ENCODE results near the gene TNS4. TPM values are rescaled to one million over a fixed set of nuclear protein-coding genes. Genes with fewer than 3 reads are reported as not detected.

Gene TNS4
- total and polyA plus RNA-seq, 9 of the 15 experiments (the other 6 are each of a cell fraction or from before 2014, with no cell fraction given): 0.04 to 0.73 (median 0.24) TPM; not detected in 1

DNA sequence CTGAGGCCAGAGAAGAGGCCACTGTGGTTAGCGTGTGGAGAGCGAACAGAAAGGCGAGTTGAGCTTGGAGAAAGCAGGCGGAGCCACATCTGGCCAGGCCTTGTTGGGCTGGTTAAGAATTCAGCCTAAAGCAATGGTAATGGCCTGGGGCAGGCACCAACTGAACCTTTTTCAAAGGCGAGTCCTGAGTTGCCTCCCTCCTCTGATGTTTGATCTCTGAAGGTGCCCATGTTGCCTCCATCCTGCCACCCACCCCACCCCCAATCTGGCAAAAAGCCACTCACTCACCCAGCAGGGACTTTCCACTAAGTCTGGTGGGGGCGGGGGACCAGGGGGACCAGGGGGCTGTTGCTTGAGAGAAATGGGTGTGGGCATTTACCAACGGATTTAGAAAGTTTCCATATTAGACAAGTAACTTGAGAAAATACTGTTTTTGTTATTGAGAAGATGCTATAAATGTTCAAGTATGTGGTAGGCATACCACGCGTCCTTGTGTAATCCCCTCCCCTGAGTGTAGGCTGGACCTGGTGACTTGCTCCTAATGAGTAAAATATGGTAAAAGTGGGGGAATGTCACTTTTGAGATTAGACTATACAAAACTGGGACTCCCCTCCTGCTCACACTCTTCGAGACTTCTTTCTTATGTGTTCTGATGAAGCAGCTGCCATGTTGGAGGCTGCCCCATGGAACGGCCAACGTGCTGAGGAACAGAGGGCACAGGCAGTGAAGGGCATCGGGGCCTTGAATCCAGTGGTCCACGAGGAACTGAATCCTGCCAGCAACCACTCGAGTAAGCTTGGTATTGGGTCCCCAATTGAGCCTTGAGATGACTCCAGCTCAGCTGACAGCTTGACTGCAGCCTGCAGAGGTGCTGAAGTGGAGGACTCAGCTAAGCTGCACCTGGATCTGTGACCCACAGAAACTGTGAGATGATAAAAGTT lies 29.9 kb upstream of the TNS4 start:
- Histone ChIP-seq H3K9me3 (replicated peaks; ENCODE audit: control insufficient read depth, insufficient read depth, low read depth, low read length) (no peaks in the 10 kb centered on the region; the same call in 1 of the 2 replicates), H3K27me3 (ENCODE audit: control insufficient read depth in 2 of 2, insufficient read depth in 2 of 2, low read length in 2 of 2) (no peaks in the 10 kb centered on the region), H3K4me2 (ENCODE audit: insufficient read depth, low read length) (no peak overlapping the region), H3K4me3 (no peak overlapping the region), H3K4me1 (replicated peaks in 1 of 2; ENCODE audit: control insufficient read depth in 2 of 2, insufficient read depth in 2 of 2, low read length in 2 of 2) (peaks cover 9 to 31% of the 10 kb centered on the region in 2 experiments), H3K36me3 (ENCODE audit: control insufficient read depth, insufficient read depth, low read length) (no peaks in the 10 kb centered on the region), H3K9me1 (ENCODE audit: control insufficient read depth, insufficient read depth, low read length) (no peaks in the 10 kb centered on the region), H3K79me2 (ENCODE audit: control insufficient read depth, insufficient read depth, low read length) (no peaks in the 10 kb centered on the region), H3K27ac (ENCODE audit: extremely low read depth, low read depth, low read length) (no peak overlapping the region), H4K20me1 (replicated peaks; ENCODE audit: control insufficient read depth, insufficient read depth, low read length) (no peaks in the 10 kb centered on the region), H2AFZ (ENCODE audit: low read depth, low read length) (peak overlapping the region; percentile 23; the same call in 1 of the 2 replicates), H3K9ac (ENCODE audit: insufficient read depth in 1 of 2, low read depth in 2 of 2, low read length in 2 of 2) (peak overlapping the region in 1 of 2 experiments; percentile 44; a peak in 1 of 4 replicates)
- FAIRE-seq (no peak), ATAC-seq (no peak), DNase-seq (ENCODE audit: extremely low read depth in 1 of 4, low spot score in 3 of 4) (no peak)
- in situ Hi-C loops (cut with MboI) (no loop called here), intact Hi-C loops (cut with micrococcal nuclease) (loop anchor here (10.0 kb wide), 1 partner anchor 227 kb away; the partner anchor contains the start of gene RARA)
- no TSS peak for BruUV-seq (replicated peaks)
- TF ChIP-seq SMAD1 (IDR thresholded peaks at IDR 0.05; ENCODE audit: low read depth, low read length, partially characterized antibody): no peak
- TF ChIP-seq, protein P1, sequence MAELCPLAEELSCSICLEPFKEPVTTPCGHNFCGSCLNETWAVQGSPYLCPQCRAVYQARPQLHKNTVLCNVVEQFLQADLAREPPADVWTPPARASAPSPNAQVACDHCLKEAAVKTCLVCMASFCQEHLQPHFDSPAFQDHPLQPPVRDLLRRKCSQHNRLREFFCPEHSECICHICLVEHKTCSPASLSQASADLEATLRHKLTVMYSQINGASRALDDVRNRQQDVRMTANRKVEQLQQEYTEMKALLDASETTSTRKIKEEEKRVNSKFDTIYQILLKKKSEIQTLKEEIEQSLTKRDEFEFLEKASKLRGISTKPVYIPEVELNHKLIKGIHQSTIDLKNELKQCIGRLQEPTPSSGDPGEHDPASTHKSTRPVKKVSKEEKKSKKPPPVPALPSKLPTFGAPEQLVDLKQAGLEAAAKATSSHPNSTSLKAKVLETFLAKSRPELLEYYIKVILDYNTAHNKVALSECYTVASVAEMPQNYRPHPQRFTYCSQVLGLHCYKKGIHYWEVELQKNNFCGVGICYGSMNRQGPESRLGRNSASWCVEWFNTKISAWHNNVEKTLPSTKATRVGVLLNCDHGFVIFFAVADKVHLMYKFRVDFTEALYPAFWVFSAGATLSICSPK (IDR thresholded peaks at IDR 0.05; ENCODE audit: borderline replicate concordance): no peak
- no peak for TF ChIP-seq EHMT2 (IDR thresholded peaks at IDR 0.05)
- peak; percentile 35; the same call in 1 of the 2 replicates for TF ChIP-seq NFIC (IDR thresholded peaks at IDR 0.05)
- TF ChIP-seq ELF1 (tag; IDR thresholded peaks at IDR 0.05): no peak
- no peak for TF ChIP-seq PCBP1 (IDR thresholded peaks at IDR 0.05; ENCODE audit: low read depth, low read length, poor library complexity, severe bottlenecking)
- TF ChIP-seq FOS (IDR thresholded peaks at IDR 0.05; ENCODE audit: extremely low read depth, insufficient read length): no peak
- TF ChIP-seq CREB1 (IDR thresholded peaks at IDR 0.05): no peak
- no peak for TF ChIP-seq CREB1 (CRISPR knock-in tag; IDR thresholded peaks at IDR 0.05)
- peak; percentile 55 for TF ChIP-seq RBM25 (IDR thresholded peaks at IDR 0.05; ENCODE audit: low read depth, low read length, severe bottlenecking)
- ChIA-PET POLR2A (interaction anchor here (0.7 to 2.3 kb wide), 9 partner anchors 11 to 974 kb away, joined by 3 to 12 read pairs (median 4); partner anchors contain the start of gene TOP2A), CTCF (ENCODE audit: low intra/inter-chr PET ratio) (interaction anchor here (0.6 to 3.0 kb wide), 2 partner anchors 90 to 94 kb away, joined by 4 to 15 read pairs; no protein-coding TSS in a partner anchor)
- WGBS (ENCODE audit: insufficient coverage, low coverage, missing lambda C conversion rate): 70% methylated on average over 15 of the region's 15 CpGs

Measured in K562 (cell line).